ENCODE results near the gene ABHD1.

GRCh38 chr2:27147935-27148334 lies 24.3 kb downstream of the ABHD1 start:
- TF ChIP-seq, protein P1, sequence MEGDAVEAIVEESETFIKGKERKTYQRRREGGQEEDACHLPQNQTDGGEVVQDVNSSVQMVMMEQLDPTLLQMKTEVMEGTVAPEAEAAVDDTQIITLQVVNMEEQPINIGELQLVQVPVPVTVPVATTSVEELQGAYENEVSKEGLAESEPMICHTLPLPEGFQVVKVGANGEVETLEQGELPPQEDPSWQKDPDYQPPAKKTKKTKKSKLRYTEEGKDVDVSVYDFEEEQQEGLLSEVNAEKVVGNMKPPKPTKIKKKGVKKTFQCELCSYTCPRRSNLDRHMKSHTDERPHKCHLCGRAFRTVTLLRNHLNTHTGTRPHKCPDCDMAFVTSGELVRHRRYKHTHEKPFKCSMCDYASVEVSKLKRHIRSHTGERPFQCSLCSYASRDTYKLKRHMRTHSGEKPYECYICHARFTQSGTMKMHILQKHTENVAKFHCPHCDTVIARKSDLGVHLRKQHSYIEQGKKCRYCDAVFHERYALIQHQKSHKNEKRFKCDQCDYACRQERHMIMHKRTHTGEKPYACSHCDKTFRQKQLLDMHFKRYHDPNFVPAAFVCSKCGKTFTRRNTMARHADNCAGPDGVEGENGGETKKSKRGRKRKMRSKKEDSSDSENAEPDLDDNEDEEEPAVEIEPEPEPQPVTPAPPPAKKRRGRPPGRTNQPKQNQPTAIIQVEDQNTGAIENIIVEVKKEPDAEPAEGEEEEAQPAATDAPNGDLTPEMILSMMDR (IDR thresholded peaks at IDR 0.05) = no peak
- no peak for TF ChIP-seq POLR2A (IDR thresholded peaks at IDR 0.05)
